ENCODE measurements around the gene GPR137. TPM values are rescaled to one million over a fixed set of nuclear protein-coding genes. Genes with fewer than 3 reads are reported as not detected.
A peak's percentile ranks its signal among the peaks of the same experiment; 100 is the strongest.

GPR137 gene
- total and polyA plus RNA-seq, 9 of the 15 experiments (the other 6 are each of a cell fraction or from before 2014, with no cell fraction given), result 0.32 to 26.7 (median 10.7) TPM

- Histone ChIP-seq H3K9me1 (ENCODE audit: control insufficient read depth, insufficient read depth, low read length) (no peaks in the 10 kb centered on the region), H3K79me2 (ENCODE audit: control insufficient read depth, insufficient read depth, low read length) (peaks cover 49% of the 10 kb centered on the region), H3K9me3 (replicated peaks; ENCODE audit: control insufficient read depth, insufficient read depth, low read depth, low read length) (no peaks in the 10 kb centered on the region), H4K20me1 (replicated peaks; ENCODE audit: control insufficient read depth, insufficient read depth, low read length) (no peaks in the 10 kb centered on the region; the same call in 1 of the 2 replicates), H3K4me2 (ENCODE audit: insufficient read depth, low read length) (no peak overlapping the region), H3K27ac (ENCODE audit: extremely low read depth, low read depth, low read length) (no peak overlapping the region; the same call in 2 of the 3 replicates), H3K27me3 (ENCODE audit: control insufficient read depth in 2 of 2, insufficient read depth in 2 of 2, low read length in 2 of 2) (no peaks in the 10 kb centered on the region), H3K4me3 (no peak overlapping the region), H3K4me1 (replicated peaks in 1 of 2; ENCODE audit: control insufficient read depth in 2 of 2, insufficient read depth in 2 of 2, low read length in 2 of 2) (peaks cover 8 to 63% of the 10 kb centered on the region in 2 experiments; a peak in 4 of 5 replicates), H3K36me3 (ENCODE audit: control insufficient read depth, insufficient read depth, low read length) (peaks cover 63% of the 10 kb centered on the region), H3K9ac (ENCODE audit: insufficient read depth in 1 of 2, low read depth in 2 of 2, low read length in 2 of 2) (peak overlapping the region in 1 of 2 experiments; percentile 20; a peak in 1 of 4 replicates), H2AFZ (ENCODE audit: low read depth, low read length) (no peak overlapping the region)
- FAIRE-seq (no peak), ATAC-seq (no peak), DNase-seq (ENCODE audit: extremely low read depth in 1 of 4, low spot score in 3 of 4) (no peak)
- intact Hi-C loops (cut with micrococcal nuclease), result no loop called here
- ChIA-PET POLR2A (interaction anchor here (0.5 to 1.0 kb wide), 3 partner anchors 8 to 111 kb away, joined by 3 to 4 read pairs (median 3); no protein-coding TSS in a partner anchor), CTCF (ENCODE audit: low intra/inter-chr PET ratio) (no interaction called here)
- 88% methylated on average over 23 of the region's 24 CpGs for WGBS (ENCODE audit: insufficient coverage, low coverage, missing lambda C conversion rate)
- in situ Hi-C loops (cut with MboI), result no loop called here
- no TSS peak for BruUV-seq (replicated peaks)
- TF ChIP-seq, protein P1, sequence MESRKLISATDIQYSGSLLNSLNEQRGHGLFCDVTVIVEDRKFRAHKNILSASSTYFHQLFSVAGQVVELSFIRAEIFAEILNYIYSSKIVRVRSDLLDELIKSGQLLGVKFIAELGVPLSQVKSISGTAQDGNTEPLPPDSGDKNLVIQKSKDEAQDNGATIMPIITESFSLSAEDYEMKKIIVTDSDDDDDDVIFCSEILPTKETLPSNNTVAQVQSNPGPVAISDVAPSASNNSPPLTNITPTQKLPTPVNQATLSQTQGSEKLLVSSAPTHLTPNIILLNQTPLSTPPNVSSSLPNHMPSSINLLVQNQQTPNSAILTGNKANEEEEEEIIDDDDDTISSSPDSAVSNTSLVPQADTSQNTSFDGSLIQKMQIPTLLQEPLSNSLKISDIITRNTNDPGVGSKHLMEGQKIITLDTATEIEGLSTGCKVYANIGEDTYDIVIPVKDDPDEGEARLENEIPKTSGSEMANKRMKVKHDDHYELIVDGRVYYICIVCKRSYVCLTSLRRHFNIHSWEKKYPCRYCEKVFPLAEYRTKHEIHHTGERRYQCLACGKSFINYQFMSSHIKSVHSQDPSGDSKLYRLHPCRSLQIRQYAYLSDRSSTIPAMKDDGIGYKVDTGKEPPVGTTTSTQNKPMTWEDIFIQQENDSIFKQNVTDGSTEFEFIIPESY (CRISPR knock-in tag; IDR thresholded peaks at IDR 0.05), result 0 out of 2 replicates have a peak, but pooled peaks have one; percentile 60
- TF ChIP-seq CTBP1 (IDR thresholded peaks at IDR 0.05; ENCODE audit: borderline replicate concordance) (0 out of 2 replicates have a peak, but pooled peaks have one; percentile 6), CSDE1 (IDR thresholded peaks at IDR 0.05) (no peak), TFAP4 (CRISPR knock-in tag; IDR thresholded peaks at IDR 0.05; ENCODE audit: borderline replicate concordance) (peak; percentile 42; the same call in 1 of the 2 replicates), KDM1A (IDR thresholded peaks at IDR 0.05) (peak; percentile 16 to 45; a peak in 1 of 4 replicates), CTCF (IDR thresholded peaks at IDR 0.05 in 2 of 3, conservative IDR thresholded peaks at IDR 0.05 in 1 of 3; ENCODE audit: insufficient read depth in 2 of 3, low read depth in 1 of 3, low read length in 3 of 3) (0 out of 6 replicates have a peak, but pooled peaks of 1 of the 3 experiments have one; percentile 4), POLR2G (IDR thresholded peaks at IDR 0.05; ENCODE audit: low read depth, low read length) (peak; percentile 59), ZNF431 (CRISPR knock-in tag; IDR thresholded peaks at IDR 0.05) (0 out of 2 replicates have a peak, but pooled peaks have one; percentile 29)
- TF ChIP-seq, protein P2, sequence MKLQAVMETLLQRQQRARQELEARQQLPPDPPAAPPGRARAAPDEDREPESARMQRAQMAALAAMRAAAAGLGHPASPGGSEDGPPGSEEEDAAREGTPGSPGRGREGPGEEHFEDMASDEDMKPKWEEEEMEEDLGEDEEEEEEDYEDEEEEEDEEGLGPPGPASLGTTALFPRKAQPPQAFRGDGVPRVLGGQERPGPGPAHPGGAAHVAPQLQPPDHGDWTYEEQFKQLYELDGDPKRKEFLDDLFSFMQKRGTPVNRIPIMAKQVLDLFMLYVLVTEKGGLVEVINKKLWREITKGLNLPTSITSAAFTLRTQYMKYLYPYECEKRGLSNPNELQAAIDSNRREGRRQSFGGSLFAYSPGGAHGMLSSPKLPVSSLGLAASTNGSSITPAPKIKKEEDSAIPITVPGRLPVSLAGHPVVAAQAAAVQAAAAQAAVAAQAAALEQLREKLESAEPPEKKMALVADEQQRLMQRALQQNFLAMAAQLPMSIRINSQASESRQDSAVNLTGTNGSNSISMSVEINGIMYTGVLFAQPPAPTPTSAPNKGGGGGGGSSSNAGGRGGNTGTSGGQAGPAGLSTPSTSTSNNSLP (IDR thresholded peaks at IDR 0.05; ENCODE audit: borderline replicate concordance, low read depth, low read length), result no peak
- TF ChIP-seq, protein P3, sequence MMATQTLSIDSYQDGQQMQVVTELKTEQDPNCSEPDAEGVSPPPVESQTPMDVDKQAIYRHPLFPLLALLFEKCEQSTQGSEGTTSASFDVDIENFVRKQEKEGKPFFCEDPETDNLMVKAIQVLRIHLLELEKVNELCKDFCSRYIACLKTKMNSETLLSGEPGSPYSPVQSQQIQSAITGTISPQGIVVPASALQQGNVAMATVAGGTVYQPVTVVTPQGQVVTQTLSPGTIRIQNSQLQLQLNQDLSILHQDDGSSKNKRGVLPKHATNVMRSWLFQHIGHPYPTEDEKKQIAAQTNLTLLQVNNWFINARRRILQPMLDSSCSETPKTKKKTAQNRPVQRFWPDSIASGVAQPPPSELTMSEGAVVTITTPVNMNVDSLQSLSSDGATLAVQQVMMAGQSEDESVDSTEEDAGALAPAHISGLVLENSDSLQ (IDR thresholded peaks at IDR 0.05), result 0 out of 2 replicates have a peak, but pooled peaks have one; percentile 1
Observed at GRCh38 chr11:64314805-64315561, 29.3 kb downstream of the GPR137 start.
